Stimulated activated CD4-positive, alpha-beta T cell treated with anti-CD3 and anti-CD28 coated beads, Interleukin-12 subunit alpha, Interleukin-12 subunit beta, amount 100 ng/mL, for 24 hours (primary cell): ENCODE results near the gene ETV1.

Experiments
- DNase-seq, 2 experiments: peaks; one replicate each; pipeline ENCODE4 v3.0.0-alpha.2; 2020; ENCODE audit warnings: low read depth in 2 of 2

ETV1 gene

GRCh38 chr7:13879994-13880686, 109.3 kb downstream of the ETV1 start:
- no peak for DNase-seq

DNA sequence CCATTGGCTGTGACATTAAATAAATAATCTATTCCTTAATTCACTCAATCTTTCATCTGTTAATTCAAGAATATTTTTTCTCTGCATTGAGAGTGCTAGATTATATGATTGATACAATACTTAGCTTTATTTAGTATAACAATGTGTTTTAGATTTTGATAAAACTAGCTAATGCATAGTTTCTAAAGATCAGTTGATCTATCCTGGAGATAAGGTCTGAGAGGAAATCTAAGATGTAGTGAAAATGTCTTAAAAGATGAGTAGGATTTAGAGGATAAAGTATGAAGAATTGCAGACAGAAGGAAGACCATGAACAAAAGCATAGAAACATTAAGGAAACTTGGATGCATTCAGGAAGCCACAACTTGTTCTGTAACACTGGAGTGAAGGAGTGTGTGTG, 110.3 kb downstream of the ETV1 start:
- DNase-seq: no peak

GRCh38 chr7:13878154-13878553, 111.3 kb downstream of the ETV1 start:
- no peak for DNase-seq

- DNase-seq: no peak
These were observed 113.9 kb downstream of the ETV1 start for GRCh38 chr7:13875496-13876074.

DNA sequence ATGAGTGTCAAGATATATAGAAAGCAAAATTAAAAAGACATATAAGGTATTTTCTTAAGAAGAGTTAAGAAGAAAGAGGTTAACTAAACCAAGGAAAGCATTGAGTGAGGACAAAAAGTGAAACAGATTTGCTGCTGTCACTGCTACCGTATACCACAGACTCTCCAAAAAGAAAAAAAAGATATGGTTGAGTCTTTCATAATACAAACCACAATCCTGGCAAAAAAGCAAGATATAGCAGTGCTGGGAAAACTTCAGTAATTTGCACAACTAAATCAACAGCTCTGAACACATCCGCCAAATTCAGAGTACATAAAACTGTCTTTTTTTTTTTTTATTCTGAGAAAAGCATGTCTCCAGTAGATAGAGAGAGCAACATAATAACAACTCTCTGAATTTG, 114.7 kb downstream of the ETV1 start:
- DNase-seq: no peak

DNA sequence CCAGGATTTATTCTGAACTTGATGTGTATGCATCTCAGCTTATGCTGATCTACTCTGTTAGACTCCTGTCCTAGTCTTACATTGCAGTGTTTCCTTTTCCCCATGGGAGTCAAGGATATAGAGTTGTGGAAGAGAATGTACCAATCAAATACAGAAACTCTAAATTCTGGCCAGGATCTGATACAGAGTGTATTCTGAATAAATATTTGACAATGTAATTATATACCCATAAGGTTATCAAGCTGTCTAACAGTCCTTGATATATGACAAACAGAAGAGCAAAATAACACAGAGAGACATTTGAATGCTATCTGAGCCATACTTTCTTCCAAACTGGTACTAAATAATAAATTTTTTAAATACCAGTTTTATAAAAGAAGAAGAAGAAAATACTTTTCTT, 116.8 kb downstream of the ETV1 start:
- DNase-seq: no peak

DNA sequence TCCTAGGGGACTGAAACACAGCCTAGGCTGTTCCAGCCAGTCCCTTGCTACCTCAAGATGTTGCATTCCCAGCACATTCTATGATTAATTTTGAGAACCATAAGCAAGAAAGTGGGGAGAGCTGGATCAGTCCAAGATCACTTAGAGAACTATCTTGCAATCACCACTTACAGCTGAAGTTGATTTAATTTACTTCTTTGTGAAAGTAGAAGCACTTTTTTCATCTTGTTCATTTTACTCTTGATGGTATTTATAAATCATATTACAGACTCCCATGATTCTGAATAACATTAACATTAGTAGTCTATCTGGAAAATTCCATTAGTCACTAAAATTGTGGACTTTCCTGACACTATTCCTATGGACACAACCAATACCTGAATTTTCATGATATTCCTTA, 118.5 kb downstream of the ETV1 start:
- no peak for DNase-seq

- DNase-seq: no peak
These were observed 128.7 kb downstream of the ETV1 start for GRCh38 chr7:13860734-13861133.

GRCh38 chr7:13856012-13856411, 133.5 kb downstream of the ETV1 start:
- no peak for DNase-seq

- DNase-seq: no peak
These were observed 137.0 kb downstream of the ETV1 start for GRCh38 chr7:13852281-13852968.

GRCh38 chr7:13851736-13852135, 137.7 kb downstream of the ETV1 start:
- DNase-seq: no peak

DNA sequence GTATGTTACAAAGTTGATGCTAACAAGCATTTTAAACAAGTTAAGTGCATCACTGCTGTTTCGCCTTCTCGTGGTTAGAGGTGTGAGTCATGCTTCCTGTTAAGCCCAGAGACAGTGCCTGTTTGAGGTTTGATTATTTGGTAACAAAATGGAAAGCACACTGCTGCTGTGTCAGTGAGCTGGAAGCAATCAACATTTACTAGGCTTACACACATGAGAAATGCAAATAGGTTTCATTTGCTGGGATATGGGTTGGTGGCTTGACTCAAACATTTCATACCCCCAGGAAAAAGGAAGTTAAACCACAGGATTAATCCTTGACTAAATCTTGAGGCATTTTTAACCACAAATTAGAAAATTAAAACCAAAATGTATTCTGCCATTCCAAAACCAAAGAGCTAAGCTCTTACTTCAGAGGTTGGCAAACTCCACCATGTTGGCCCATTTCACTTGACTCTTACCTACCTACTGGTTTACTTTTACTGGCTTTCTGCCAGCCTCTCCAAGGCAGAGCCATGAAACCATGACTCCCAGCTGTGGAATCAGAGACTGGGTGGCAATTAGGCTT, 139.2 kb downstream of the ETV1 start:
- peak in 1 of 2 experiments; percentile 1 for DNase-seq

GRCh38 chr7:13849163-13849892, 140.1 kb downstream of the ETV1 start:
- no peak for DNase-seq

- DNase-seq: no peak
These were observed 140.8 kb downstream of the ETV1 start for GRCh38 chr7:13848681-13849131.

- no peak for DNase-seq
These were observed 143.1 kb downstream of the ETV1 start for GRCh38 chr7:13846386-13846785.

DNA sequence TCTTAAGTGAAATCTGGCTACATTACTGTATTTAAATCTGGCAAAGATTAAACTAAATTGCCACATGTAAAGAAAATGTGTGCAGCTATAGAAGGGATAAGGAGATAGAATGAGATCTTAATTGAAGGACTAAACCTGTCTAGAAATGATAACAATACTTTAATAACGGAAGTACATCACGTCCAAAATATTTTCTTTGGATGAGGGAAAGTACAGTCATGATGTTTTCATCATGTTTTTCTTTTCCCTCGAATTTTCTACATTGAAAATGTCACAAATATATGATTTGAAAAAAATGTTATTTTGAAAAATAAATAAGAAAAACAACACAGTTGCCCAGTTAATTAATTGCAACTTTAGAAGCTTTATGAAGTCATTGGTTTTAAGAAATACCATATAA, 143.9 kb downstream of the ETV1 start:
- DNase-seq: no peak

GRCh38 chr7:13844954-13845353, 144.5 kb downstream of the ETV1 start:
- no peak for DNase-seq

- DNase-seq: no peak
These were observed 148.2 kb downstream of the ETV1 start for GRCh38 chr7:13841284-13841683.
